ENCODE results near the gene SERHL2. TPM values are rescaled to one million over a fixed set of nuclear protein-coding genes. Genes with fewer than 3 reads are reported as not detected.
A peak's percentile ranks its signal among the peaks of the same experiment; 100 is the strongest.

Gene SERHL2
- total RNA-seq, 1 experiment from 2014 or later = not detected

Small RNAs within 50 kb of the gene (small RNA-seq; reads per million reads assigned to genes)
- gene RN7SKP80 = 2.9 reads per million, percentile 74 among the genes with 10 or more reads in this experiment
- gene RNU6-513P = not detected

Other genes with a start within 250 kb of the SERHL2 start
- gene NFAM1, start 121.6 kb upstream of the SERHL2 start, total RNA-seq (2014; rRNA removed; shearing (Covaris generic)) = not detected in 2 replicates
- gene RRP7A, start 34.2 kb upstream of the SERHL2 start, total RNA-seq (2014; rRNA removed; shearing (Covaris generic)) = 38.6 and 40.2 TPM in 2 replicates
- gene POLDIP3, start 60.9 kb downstream of the SERHL2 start, total RNA-seq (2014; rRNA removed; shearing (Covaris generic)) = 30.2 and 33.7 TPM in 2 replicates
- gene ATP5MGL, start 86.6 kb downstream of the SERHL2 start, total RNA-seq (2014; rRNA removed; shearing (Covaris generic)) = not detected in 2 replicates
- 80.5 and 87.8 TPM in 2 replicates for gene CYB5R3, start 95.4 kb downstream of the SERHL2 start, total RNA-seq (2014; rRNA removed; shearing (Covaris generic))
- gene A4GALT, start 166.9 kb downstream of the SERHL2 start, total RNA-seq (2014; rRNA removed; shearing (Covaris generic)) = 36.6 and 49.2 TPM in 2 replicates

Measured in HT-29 (cell line).